WTC11 (cell line): Measurements from ENCODE around the gene CACNB4. TPM values are rescaled to one million over a fixed set of nuclear protein-coding genes. Genes with fewer than 3 reads are reported as not detected.

Source experiments
- ATAC-seq: fragments of 200-7000 bp; cut with Tn5 transposase; 2 replicates; pipeline ENCODE4 v1.10.0; 2021; ENCODE audit warnings: mild to moderate bottlenecking, moderate library complexity
- CTCF ChIA-PET: fragments of 300-600 bp; sonication (Branson Sonifier 250); formaldehyde crosslinking; loops from one replicate; lab custom pipeline; 2021; ENCODE audit warnings: antibody characterized with exemption; lab: Charles Lee
- POLR2A ChIA-PET: fragments of 350-600 bp; sonication (Branson Sonifier 250); formaldehyde crosslinking; loops from one replicate; lab custom pipeline; 2021; ENCODE audit warnings: antibody characterized with exemption; lab: Charles Lee
- DNase-seq: peaks from one replicate; pipeline ENCODE4 v3.0.0; 2021; ENCODE audit warnings: low spot score
- H3K27ac Mint-ChIP-seq: 2 replicates; pipeline ENCODE4 v1.8.0; 2021; ENCODE audit warnings: mixed read lengths
- H3K27me3 Mint-ChIP-seq: 2 replicates; pipeline ENCODE4 v1.8.0; 2021; ENCODE audit warnings: low read depth, mild to moderate bottlenecking, moderate library complexity, mixed read lengths
- H3K36me3 Mint-ChIP-seq: 2 replicates; pipeline ENCODE4 v1.8.0; 2021; ENCODE audit warnings: mixed read lengths
- H3K4me1 Mint-ChIP-seq: 2 replicates; pipeline ENCODE4 v1.8.0; 2022; ENCODE audit warnings: mixed read lengths
- H3K4me3 Mint-ChIP-seq: 2 replicates; pipeline ENCODE4 v1.8.0; 2021; ENCODE audit warnings: mild to moderate bottlenecking, moderate library complexity, mixed read lengths
- H3K9me3 Mint-ChIP-seq: 2 replicates; pipeline ENCODE4 v1.8.0; 2021; ENCODE audit warnings: mixed read lengths
- CREB1 ChIP-seq: sonication (generic); formaldehyde crosslinking; IDR thresholded peaks from 2 replicates; pipeline ENCODE4 v1.8.0; 2023; ENCODE audit warnings: mild to moderate bottlenecking, missing genetic modification reagents
- ELF4 ChIP-seq: sonication (generic); formaldehyde crosslinking; IDR thresholded peaks from 2 replicates; pipeline ENCODE4 v1.8.1; 2022; ENCODE audit warnings: low read depth, mild to moderate bottlenecking, moderate library complexity, missing genetic modification reagents
- ETV6 ChIP-seq: sonication (generic); formaldehyde crosslinking; IDR thresholded peaks from 2 replicates; pipeline ENCODE4 v1.8.1; 2022; ENCODE audit warnings: mild to moderate bottlenecking, missing genetic modification reagents
- FOXJ3 ChIP-seq: sonication (generic); formaldehyde crosslinking; IDR thresholded peaks from 2 replicates; pipeline ENCODE4 v1.9.0; 2021; ENCODE audit warnings: missing genetic modification reagents, mild to moderate bottlenecking, borderline replicate concordance
- GTF2I ChIP-seq: fragments of 250-450 bp; sonication (Bioruptor Pico); conservative IDR thresholded peaks from 2 replicates; pipeline ENCODE4 v1.4.0; 2021; ENCODE audit warnings: mild to moderate bottlenecking
- IRF2 ChIP-seq: sonication (generic); formaldehyde crosslinking; IDR thresholded peaks from 2 replicates; pipeline ENCODE4 v1.8.0; 2022; ENCODE audit warnings: low read depth, missing genetic modification reagents, borderline replicate concordance
- KAT7 ChIP-seq: sonication (generic); formaldehyde crosslinking; IDR thresholded peaks from 2 replicates; pipeline ENCODE4 v1.8.1; 2023; ENCODE audit warnings: missing genetic modification reagents, mild to moderate bottlenecking, borderline replicate concordance
- NR2C2 ChIP-seq: sonication (generic); formaldehyde crosslinking; IDR thresholded peaks from 2 replicates; pipeline ENCODE4 v1.8.0; 2022; ENCODE audit warnings: mild to moderate bottlenecking, missing genetic modification reagents
- SOX15 ChIP-seq: fragments of 250-450 bp; sonication (Bioruptor Pico); IDR thresholded peaks from 2 replicates; pipeline ENCODE4 v1.9.0; 2021; ENCODE audit warnings: mild to moderate bottlenecking
- SP1 ChIP-seq: sonication (generic); formaldehyde crosslinking; conservative IDR thresholded peaks from 2 replicates; pipeline ENCODE4 v1.8.1; 2022; ENCODE audit warnings: missing genetic modification reagents
- TEAD1 ChIP-seq: sonication (generic); formaldehyde crosslinking; IDR thresholded peaks from 2 replicates; pipeline ENCODE4 v1.8.0; 2022; ENCODE audit warnings: mild to moderate bottlenecking, missing genetic modification reagents
- ZNF121 ChIP-seq: sonication (generic); formaldehyde crosslinking; IDR thresholded peaks from 2 replicates; pipeline ENCODE4 v1.8.0; 2023; ENCODE audit warnings: missing genetic modification reagents
- ZNF219 ChIP-seq: sonication (generic); formaldehyde crosslinking; IDR thresholded peaks from 2 replicates; pipeline ENCODE4 v1.8.0; 2023; ENCODE audit warnings: missing genetic modification reagents, mild to moderate bottlenecking, borderline replicate concordance
- ZNF416 ChIP-seq: fragments of 250-450 bp; sonication (Bioruptor Pico); IDR thresholded peaks from 2 replicates; pipeline ENCODE4 v1.9.0; 2021; ENCODE audit warnings: mild to moderate bottlenecking, inconsistent platforms
- total RNA-seq: library from RNA; stranded (reverse); gene quantifications from 3 replicates; pipeline ENCODE4 v1.2.3, GENCODE V29; 2021
- TF ChIP-seq, protein P1 (sequence below): sonication (generic); formaldehyde crosslinking; IDR thresholded peaks from 2 replicates; pipeline ENCODE4 v1.8.1; 2023; ENCODE audit warnings: mild to moderate bottlenecking, missing genetic modification reagents, borderline replicate concordance
- TF ChIP-seq, protein P2 (sequence below): sonication (generic); formaldehyde crosslinking; IDR thresholded peaks from 2 replicates; pipeline ENCODE4 v1.8.1; 2023; ENCODE audit warnings: mild to moderate bottlenecking, missing genetic modification reagents, moderate library complexity
- TF ChIP-seq, protein P3 (sequence below): fragments of 250-450 bp; sonication (Bioruptor Pico); IDR thresholded peaks from 2 replicates; pipeline ENCODE4 v1.9.0; 2021; ENCODE audit warnings: mild to moderate bottlenecking
- TF ChIP-seq, protein P4 (sequence below): sonication (generic); formaldehyde crosslinking; IDR thresholded peaks from 2 replicates; pipeline ENCODE4 v1.8.0; 2022; ENCODE audit warnings: mild to moderate bottlenecking, missing genetic modification reagents
- TF ChIP-seq, protein P5 (sequence below): sonication (generic); formaldehyde crosslinking; IDR thresholded peaks from 2 replicates; pipeline ENCODE4 v1.8.1; 2022; ENCODE audit warnings: mild to moderate bottlenecking, missing genetic modification reagents, moderate library complexity, borderline replicate concordance
- TF ChIP-seq, protein P6 (sequence below): sonication (generic); formaldehyde crosslinking; IDR thresholded peaks from 2 replicates; pipeline ENCODE4 v1.8.0; 2022; ENCODE audit warnings: missing genetic modification reagents

CACNB4 gene
- total RNA-seq, 1 experiment from 2014 or later, result 4.7 TPM

DNA sequence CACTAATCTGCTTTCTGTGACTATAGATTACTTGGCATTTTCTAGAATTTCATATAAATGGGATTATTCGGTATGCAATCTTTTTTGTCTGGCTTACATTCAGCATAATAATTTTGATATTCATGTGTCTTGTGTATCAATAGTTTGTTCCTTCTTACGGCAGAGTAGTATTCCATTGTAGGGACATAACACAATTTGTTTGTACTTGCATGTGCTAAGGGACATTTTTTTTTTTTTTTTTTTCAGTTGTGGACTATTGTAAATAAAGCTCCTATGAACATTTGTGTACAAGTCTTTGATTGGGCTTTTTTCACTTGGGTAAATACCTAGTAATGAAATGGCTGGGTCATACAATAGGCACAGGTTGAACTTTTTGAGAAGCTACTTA is 315.7 kb downstream of the CACNB4 start:
- no peak for DNase-seq
- CTCF ChIA-PET, result no interaction called here
- no peak for ATAC-seq
- H3K36me3 Mint-ChIP-seq, result peaks cover 25% of the 10 kb centered on the region
- H3K27ac Mint-ChIP-seq, result no peak overlapping the region
- POLR2A ChIA-PET, result no interaction called here
- H3K9me3 Mint-ChIP-seq, result peaks cover 11% of the 10 kb centered on the region
- H3K4me1 Mint-ChIP-seq, result peaks cover 7% of the 10 kb centered on the region
- TF ChIP-seq ELF4 (CRISPR knock-in tag) (no peak), GTF2I (CRISPR knock-in tag) (no peak), ZNF416 (CRISPR knock-in tag) (no peak), ZNF219 (CRISPR knock-in tag) (no peak), SP1 (CRISPR knock-in tag) (no peak), CREB1 (CRISPR knock-in tag) (no peak), ZNF121 (no peak), FOXJ3 (CRISPR knock-in tag) (no peak), SOX15 (no peak), KAT7 (CRISPR knock-in tag) (no peak), TEAD1 (CRISPR knock-in tag) (no peak), IRF2 (CRISPR knock-in tag) (no peak), NR2C2 (CRISPR knock-in tag) (no peak), ETV6 (CRISPR knock-in tag) (no peak)
- TF ChIP-seq, protein P1, sequence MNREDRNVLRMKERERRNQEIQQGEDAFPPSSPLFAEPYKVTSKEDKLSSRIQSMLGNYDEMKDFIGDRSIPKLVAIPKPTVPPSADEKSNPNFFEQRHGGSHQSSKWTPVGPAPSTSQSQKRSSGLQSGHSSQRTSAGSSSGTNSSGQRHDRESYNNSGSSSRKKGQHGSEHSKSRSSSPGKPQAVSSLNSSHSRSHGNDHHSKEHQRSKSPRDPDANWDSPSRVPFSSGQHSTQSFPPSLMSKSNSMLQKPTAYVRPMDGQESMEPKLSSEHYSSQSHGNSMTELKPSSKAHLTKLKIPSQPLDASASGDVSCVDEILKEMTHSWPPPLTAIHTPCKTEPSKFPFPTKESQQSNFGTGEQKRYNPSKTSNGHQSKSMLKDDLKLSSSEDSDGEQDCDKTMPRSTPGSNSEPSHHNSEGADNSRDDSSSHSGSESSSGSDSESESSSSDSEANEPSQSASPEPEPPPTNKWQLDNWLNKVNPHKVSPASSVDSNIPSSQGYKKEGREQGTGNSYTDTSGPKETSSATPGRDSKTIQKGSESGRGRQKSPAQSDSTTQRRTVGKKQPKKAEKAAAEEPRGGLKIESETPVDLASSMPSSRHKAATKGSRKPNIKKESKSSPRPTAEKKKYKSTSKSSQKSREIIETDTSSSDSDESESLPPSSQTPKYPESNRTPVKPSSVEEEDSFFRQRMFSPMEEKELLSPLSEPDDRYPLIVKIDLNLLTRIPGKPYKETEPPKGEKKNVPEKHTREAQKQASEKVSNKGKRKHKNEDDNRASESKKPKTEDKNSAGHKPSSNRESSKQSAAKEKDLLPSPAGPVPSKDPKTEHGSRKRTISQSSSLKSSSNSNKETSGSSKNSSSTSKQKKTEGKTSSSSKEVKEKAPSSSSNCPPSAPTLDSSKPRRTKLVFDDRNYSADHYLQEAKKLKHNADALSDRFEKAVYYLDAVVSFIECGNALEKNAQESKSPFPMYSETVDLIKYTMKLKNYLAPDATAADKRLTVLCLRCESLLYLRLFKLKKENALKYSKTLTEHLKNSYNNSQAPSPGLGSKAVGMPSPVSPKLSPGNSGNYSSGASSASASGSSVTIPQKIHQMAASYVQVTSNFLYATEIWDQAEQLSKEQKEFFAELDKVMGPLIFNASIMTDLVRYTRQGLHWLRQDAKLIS (CRISPR knock-in tag), result no peak
- TF ChIP-seq, protein P2, sequence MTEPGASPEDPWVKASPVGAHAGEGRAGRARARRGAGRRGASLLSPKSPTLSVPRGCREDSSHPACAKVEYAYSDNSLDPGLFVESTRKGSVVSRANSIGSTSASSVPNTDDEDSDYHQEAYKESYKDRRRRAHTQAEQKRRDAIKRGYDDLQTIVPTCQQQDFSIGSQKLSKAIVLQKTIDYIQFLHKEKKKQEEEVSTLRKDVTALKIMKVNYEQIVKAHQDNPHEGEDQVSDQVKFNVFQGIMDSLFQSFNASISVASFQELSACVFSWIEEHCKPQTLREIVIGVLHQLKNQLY (CRISPR knock-in tag), result no peak
- TF ChIP-seq, protein P3, sequence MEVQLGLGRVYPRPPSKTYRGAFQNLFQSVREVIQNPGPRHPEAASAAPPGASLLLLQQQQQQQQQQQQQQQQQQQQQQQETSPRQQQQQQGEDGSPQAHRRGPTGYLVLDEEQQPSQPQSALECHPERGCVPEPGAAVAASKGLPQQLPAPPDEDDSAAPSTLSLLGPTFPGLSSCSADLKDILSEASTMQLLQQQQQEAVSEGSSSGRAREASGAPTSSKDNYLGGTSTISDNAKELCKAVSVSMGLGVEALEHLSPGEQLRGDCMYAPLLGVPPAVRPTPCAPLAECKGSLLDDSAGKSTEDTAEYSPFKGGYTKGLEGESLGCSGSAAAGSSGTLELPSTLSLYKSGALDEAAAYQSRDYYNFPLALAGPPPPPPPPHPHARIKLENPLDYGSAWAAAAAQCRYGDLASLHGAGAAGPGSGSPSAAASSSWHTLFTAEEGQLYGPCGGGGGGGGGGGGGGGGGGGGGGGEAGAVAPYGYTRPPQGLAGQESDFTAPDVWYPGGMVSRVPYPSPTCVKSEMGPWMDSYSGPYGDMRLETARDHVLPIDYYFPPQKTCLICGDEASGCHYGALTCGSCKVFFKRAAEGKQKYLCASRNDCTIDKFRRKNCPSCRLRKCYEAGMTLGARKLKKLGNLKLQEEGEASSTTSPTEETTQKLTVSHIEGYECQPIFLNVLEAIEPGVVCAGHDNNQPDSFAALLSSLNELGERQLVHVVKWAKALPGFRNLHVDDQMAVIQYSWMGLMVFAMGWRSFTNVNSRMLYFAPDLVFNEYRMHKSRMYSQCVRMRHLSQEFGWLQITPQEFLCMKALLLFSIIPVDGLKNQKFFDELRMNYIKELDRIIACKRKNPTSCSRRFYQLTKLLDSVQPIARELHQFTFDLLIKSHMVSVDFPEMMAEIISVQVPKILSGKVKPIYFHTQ, result no peak
- TF ChIP-seq, protein P4, sequence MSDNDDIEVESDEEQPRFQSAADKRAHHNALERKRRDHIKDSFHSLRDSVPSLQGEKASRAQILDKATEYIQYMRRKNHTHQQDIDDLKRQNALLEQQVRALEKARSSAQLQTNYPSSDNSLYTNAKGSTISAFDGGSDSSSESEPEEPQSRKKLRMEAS, result no peak
- TF ChIP-seq, protein P5, sequence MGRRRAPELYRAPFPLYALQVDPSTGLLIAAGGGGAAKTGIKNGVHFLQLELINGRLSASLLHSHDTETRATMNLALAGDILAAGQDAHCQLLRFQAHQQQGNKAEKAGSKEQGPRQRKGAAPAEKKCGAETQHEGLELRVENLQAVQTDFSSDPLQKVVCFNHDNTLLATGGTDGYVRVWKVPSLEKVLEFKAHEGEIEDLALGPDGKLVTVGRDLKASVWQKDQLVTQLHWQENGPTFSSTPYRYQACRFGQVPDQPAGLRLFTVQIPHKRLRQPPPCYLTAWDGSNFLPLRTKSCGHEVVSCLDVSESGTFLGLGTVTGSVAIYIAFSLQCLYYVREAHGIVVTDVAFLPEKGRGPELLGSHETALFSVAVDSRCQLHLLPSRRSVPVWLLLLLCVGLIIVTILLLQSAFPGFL (CRISPR knock-in tag), result no peak
- TF ChIP-seq, protein P6, sequence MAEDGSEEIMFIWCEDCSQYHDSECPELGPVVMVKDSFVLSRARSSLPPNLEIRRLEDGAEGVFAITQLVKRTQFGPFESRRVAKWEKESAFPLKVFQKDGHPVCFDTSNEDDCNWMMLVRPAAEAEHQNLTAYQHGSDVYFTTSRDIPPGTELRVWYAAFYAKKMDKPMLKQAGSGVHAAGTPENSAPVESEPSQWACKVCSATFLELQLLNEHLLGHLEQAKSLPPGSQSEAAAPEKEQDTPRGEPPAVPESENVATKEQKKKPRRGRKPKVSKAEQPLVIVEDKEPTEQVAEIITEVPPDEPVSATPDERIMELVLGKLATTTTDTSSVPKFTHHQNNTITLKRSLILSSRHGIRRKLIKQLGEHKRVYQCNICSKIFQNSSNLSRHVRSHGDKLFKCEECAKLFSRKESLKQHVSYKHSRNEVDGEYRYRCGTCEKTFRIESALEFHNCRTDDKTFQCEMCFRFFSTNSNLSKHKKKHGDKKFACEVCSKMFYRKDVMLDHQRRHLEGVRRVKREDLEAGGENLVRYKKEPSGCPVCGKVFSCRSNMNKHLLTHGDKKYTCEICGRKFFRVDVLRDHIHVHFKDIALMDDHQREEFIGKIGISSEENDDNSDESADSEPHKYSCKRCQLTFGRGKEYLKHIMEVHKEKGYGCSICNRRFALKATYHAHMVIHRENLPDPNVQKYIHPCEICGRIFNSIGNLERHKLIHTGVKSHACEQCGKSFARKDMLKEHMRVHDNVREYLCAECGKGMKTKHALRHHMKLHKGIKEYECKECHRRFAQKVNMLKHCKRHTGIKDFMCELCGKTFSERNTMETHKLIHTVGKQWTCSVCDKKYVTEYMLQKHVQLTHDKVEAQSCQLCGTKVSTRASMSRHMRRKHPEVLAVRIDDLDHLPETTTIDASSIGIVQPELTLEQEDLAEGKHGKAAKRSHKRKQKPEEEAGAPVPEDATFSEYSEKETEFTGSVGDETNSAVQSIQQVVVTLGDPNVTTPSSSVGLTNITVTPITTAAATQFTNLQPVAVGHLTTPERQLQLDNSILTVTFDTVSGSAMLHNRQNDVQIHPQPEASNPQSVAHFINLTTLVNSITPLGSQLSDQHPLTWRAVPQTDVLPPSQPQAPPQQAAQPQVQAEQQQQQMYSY (CRISPR knock-in tag), result no peak
- no peak overlapping the region for H3K4me3 Mint-ChIP-seq
- no peaks in the 10 kb centered on the region for H3K27me3 Mint-ChIP-seq
